Activated CD8-positive, alpha-beta memory T cell treated with anti-CD3 and anti-CD28 coated beads, Interleukin-2, amount 50 U/mL, for 24 hours (primary cell): ENCODE measurements around the gene EBF4.
"Not testable (repeated sequence)": the region's sequence is repeated elsewhere in the genome, so short reads cannot be mapped to it uniquely, and the experiment has no call there.

Source experiments
- DNase-seq: peaks from one replicate; pipeline ENCODE4 v3.0.0-alpha.2; 2020; ENCODE audit errors: extremely low read depth

The EBF4 gene

GRCh38 chr20:2757969-2758368 lies 65.4 kb downstream of the EBF4 start:
- DNase-seq: no peak

- DNase-seq: no peak
Measured at GRCh38 chr20:2759143-2759542, 66.6 kb downstream of the EBF4 start.

- no peak for DNase-seq
Measured at GRCh38 chr20:2759603-2760296, 67.2 kb downstream of the EBF4 start.

GRCh38 chr20:2760297-2760951 lies 67.8 kb downstream of the EBF4 start:
- no peak for DNase-seq

GRCh38 chr20:2760952-2761305 lies 68.3 kb downstream of the EBF4 start:
- no peak for DNase-seq

- DNase-seq: no peak
Measured at GRCh38 chr20:2761885-2762284, 69.3 kb downstream of the EBF4 start.

GRCh38 chr20:2762578-2763131 lies 70.1 kb downstream of the EBF4 start:
- DNase-seq: no peak

GRCh38 chr20:2763186-2763585 lies 70.6 kb downstream of the EBF4 start:
- DNase-seq: no peak

GRCh38 chr20:2767768-2768631 lies 75.4 kb downstream of the EBF4 start:
- no peak for DNase-seq

GRCh38 chr20:2768632-2769015 lies 76.0 kb downstream of the EBF4 start:
- no peak for DNase-seq

GRCh38 chr20:2770091-2770490 lies 77.5 kb downstream of the EBF4 start:
- DNase-seq: not testable (repeated sequence)

GRCh38 chr20:2771631-2772080 lies 79.1 kb downstream of the EBF4 start:
- no peak for DNase-seq

GRCh38 chr20:2773812-2774211 lies 81.2 kb downstream of the EBF4 start:
- no peak for DNase-seq

GRCh38 chr20:2775139-2775538 lies 82.6 kb downstream of the EBF4 start:
- DNase-seq: no peak

GRCh38 chr20:2778602-2779321 lies 86.2 kb downstream of the EBF4 start:
- no peak for DNase-seq

GRCh38 chr20:2780948-2781347 lies 88.4 kb downstream of the EBF4 start:
- DNase-seq: no peak

- DNase-seq: no peak
Measured at GRCh38 chr20:2783908-2784566, 91.5 kb downstream of the EBF4 start.

- DNase-seq: no peak
Measured at GRCh38 chr20:2793471-2793870, 100.9 kb downstream of the EBF4 start.

- no peak for DNase-seq
Measured at GRCh38 chr20:2794202-2794748, 101.7 kb downstream of the EBF4 start.

- no peak for DNase-seq
Measured at GRCh38 chr20:2794866-2795447, 102.4 kb downstream of the EBF4 start.

GRCh38 chr20:2795451-2795850 lies 102.9 kb downstream of the EBF4 start:
- DNase-seq: no peak
